ENCODE data around the gene SMOC2. TPM values are rescaled to one million over a fixed set of nuclear protein-coding genes. Genes with fewer than 3 reads are reported as not detected.

Gene SMOC2
- total and polyA plus RNA-seq, 2 experiments from 2014 or later: 51.0 to 88.7 TPM

GRCh38 chr6:168525114-168525513 lies 84.1 kb downstream of the SMOC2 start:
- H3K9me2 ChIP-seq (replicated peaks; ENCODE audit: insufficient read depth): no peaks in the 10 kb centered on the region
- no peaks in the 10 kb centered on the region for H3K9me3 ChIP-seq (ENCODE audit: low read depth)
- no peaks in the 10 kb centered on the region for H3K36me3 ChIP-seq (replicated peaks; ENCODE audit: insufficient read depth, low read depth)
- peaks cover 3% of the 10 kb centered on the region for H3K4me1 ChIP-seq (ENCODE audit: insufficient read depth)
- peak overlapping the region; percentile 25 for H3K27ac ChIP-seq
- no peak for TF ChIP-seq CTCF (IDR thresholded peaks at IDR 0.05; ENCODE audit: poor library complexity)
- H3K4me3 ChIP-seq: no peak overlapping the region
- no peaks in the 10 kb centered on the region for H4K20me1 ChIP-seq (ENCODE audit: insufficient read depth, poor library complexity, severe bottlenecking)
- H3K4me2 ChIP-seq: no peak overlapping the region
- DNase-seq (ENCODE audit: low spot score): no peak
- no peaks in the 10 kb centered on the region for H3K27me3 ChIP-seq
- H2AFZ ChIP-seq: no peak overlapping the region
- WGBS (ENCODE audit: low lambda C conversion rate, missing lambda C conversion rate): 95% methylated on average over 8 of the region's 8 CpGs
- no peaks in the 10 kb centered on the region for H3K79me2 ChIP-seq

GRCh38 chr6:168525926-168526630 lies 85.1 kb downstream of the SMOC2 start:
- peaks cover 3% of the 10 kb centered on the region for H3K4me1 ChIP-seq (ENCODE audit: insufficient read depth)
- no peak for DNase-seq (ENCODE audit: low spot score)
- TF ChIP-seq CTCF (IDR thresholded peaks at IDR 0.05; ENCODE audit: poor library complexity) (no peak), EZH2phosphoT487 (IDR thresholded peaks at IDR 0.05; ENCODE audit: low read depth, severe bottlenecking, unreplicated experiment) (no peak), EZH2 (IDR thresholded peaks at IDR 0.05; ENCODE audit: borderline replicate concordance) (no peak)
- no peak overlapping the region for H3K27ac ChIP-seq
- H4K20me1 ChIP-seq (ENCODE audit: insufficient read depth, poor library complexity, severe bottlenecking): no peaks in the 10 kb centered on the region
- H3K4me3 ChIP-seq: no peak overlapping the region
- H2AFZ ChIP-seq: no peak overlapping the region
- no peaks in the 10 kb centered on the region for H3K36me3 ChIP-seq (replicated peaks; ENCODE audit: insufficient read depth, low read depth)
- no peaks in the 10 kb centered on the region for H3K9me3 ChIP-seq (ENCODE audit: low read depth)
- H3K79me2 ChIP-seq: no peaks in the 10 kb centered on the region
- WGBS (ENCODE audit: low lambda C conversion rate, missing lambda C conversion rate): 90% methylated on average over 16 of the region's 16 CpGs
- H3K9me2 ChIP-seq (replicated peaks; ENCODE audit: insufficient read depth): no peaks in the 10 kb centered on the region
- no peaks in the 10 kb centered on the region for H3K27me3 ChIP-seq
- H3K4me2 ChIP-seq: no peak overlapping the region

GRCh38 chr6:168526841-168527281 lies 85.9 kb downstream of the SMOC2 start:
- Histone ChIP-seq H2AFZ (no peak overlapping the region), H3K79me2 (no peaks in the 10 kb centered on the region), H3K27me3 (no peaks in the 10 kb centered on the region), H3K9me2 (replicated peaks; ENCODE audit: insufficient read depth) (no peaks in the 10 kb centered on the region), H3K36me3 (replicated peaks; ENCODE audit: insufficient read depth, low read depth) (no peaks in the 10 kb centered on the region), H3K4me2 (no peak overlapping the region), H3K4me3 (no peak overlapping the region), H3K9me3 (ENCODE audit: low read depth) (no peaks in the 10 kb centered on the region), H4K20me1 (ENCODE audit: insufficient read depth, poor library complexity, severe bottlenecking) (no peaks in the 10 kb centered on the region), H3K4me1 (ENCODE audit: insufficient read depth) (peaks cover 3% of the 10 kb centered on the region), H3K27ac (no peak overlapping the region)
- TF ChIP-seq EZH2phosphoT487 (IDR thresholded peaks at IDR 0.05; ENCODE audit: low read depth, severe bottlenecking, unreplicated experiment) (no peak), CTCF (IDR thresholded peaks at IDR 0.05; ENCODE audit: poor library complexity) (no peak), EZH2 (IDR thresholded peaks at IDR 0.05; ENCODE audit: borderline replicate concordance) (no peak)
- WGBS (ENCODE audit: low lambda C conversion rate, missing lambda C conversion rate): 70% methylated on average over 8 of the region's 8 CpGs
- DNase-seq (ENCODE audit: low spot score): no peak
